Activated T-cell treated with anti-CD3 and anti-CD28 coated beads for 48 hours (primary cell): ENCODE data around the gene UGT1A3.

Experiments used
- DNase-seq: peaks from one replicate; pipeline ENCODE4 v3.0.0-alpha.2; 2020; ENCODE audit warnings: low read depth

Gene UGT1A3

DNA sequence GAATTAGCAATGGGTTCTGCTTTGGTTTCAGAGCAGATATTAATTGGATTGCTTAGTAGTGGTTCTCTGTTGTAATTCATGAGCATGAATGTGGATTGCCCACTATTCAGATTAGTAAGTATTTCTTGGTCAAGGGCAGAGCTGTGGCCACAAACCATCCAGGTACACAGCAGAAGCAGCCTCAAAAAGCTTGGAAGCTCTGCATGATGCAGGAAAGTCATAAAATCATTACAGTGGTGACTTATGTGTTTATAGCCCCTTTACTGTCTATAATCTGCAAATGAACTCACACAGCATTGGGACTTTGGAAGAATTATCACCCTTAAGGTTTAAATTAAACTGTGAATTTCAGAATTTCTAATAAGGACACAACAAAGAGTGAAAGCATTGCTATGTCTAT, 29.3 kb downstream of the UGT1A3 start:
- no peak for DNase-seq

GRCh38 chr2:233758849-233759248, 30.0 kb downstream of the UGT1A3 start:
- DNase-seq = no peak

DNA sequence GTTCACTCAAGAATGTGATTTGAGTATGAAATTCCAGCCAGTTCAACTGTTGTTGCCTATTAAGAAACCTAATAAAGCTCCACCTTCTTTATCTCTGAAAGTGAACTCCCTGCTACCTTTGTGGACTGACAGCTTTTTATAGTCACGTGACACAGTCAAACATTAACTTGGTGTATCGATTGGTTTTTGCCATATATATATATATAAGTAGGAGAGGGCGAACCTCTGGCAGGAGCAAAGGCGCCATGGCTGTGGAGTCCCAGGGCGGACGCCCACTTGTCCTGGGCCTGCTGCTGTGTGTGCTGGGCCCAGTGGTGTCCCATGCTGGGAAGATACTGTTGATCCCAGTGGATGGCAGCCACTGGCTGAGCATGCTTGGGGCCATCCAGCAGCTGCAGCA, 31.2 kb downstream of the UGT1A3 start, which contains the start of gene UGT1A1:
Gene UGT1A1 (plus strand): TSS at position 228 of the 400 bp plus-strand sequence. CDS start 18 bp downstream, at position 246.
- DNase-seq = no peak

- no peak for DNase-seq
Measured at GRCh38 chr2:233761040-233761769, 32.4 kb downstream of the UGT1A3 start.

DNA sequence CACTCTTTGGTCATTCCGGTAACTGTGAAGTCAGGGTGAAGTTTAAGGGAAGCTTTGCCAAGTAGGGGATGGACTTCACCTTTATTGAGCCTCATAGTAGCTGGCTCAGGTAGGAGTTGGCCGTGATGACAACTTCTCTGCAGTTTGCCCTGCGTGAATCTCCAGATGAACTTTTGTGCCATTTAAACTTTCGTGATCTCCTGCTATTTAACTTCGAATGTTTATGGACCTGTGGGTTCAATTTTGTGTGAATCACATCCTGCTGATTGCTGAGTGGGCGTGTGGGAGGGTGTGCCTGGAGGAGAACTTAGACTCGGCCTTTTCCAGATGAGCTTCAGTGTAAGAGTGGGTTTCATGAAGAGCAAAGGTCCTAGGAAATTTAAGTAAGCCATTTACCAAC, 35.4 kb downstream of the UGT1A3 start:
- no peak for DNase-seq

GRCh38 chr2:233764761-233765160, 35.9 kb downstream of the UGT1A3 start:
- DNase-seq = no peak

DNA sequence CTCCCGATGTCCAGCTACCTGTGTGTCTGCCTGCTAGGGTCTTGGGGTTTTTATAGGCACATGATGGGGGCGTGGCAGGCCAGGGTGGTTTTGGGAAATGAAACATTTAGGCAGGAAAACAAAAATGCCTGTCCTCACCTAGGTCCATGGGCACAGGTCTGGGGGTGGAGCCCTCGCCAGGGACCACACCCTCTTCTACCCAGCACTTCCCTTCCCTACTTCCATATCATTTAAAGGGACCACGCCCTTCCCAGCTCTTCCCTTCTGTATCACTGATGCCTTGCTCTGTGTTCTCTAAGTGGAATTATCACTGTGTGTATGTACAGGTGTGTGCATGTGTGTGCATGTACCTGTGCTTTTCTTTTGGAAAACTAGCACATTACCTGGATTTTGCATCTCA, 37.6 kb downstream of the UGT1A3 start:
- no peak for DNase-seq

- DNase-seq = no peak
Measured at GRCh38 chr2:233768076-233768475, 39.2 kb downstream of the UGT1A3 start.

- no peak for DNase-seq
Measured at GRCh38 chr2:233769260-233769659, 40.4 kb downstream of the UGT1A3 start.

DNA sequence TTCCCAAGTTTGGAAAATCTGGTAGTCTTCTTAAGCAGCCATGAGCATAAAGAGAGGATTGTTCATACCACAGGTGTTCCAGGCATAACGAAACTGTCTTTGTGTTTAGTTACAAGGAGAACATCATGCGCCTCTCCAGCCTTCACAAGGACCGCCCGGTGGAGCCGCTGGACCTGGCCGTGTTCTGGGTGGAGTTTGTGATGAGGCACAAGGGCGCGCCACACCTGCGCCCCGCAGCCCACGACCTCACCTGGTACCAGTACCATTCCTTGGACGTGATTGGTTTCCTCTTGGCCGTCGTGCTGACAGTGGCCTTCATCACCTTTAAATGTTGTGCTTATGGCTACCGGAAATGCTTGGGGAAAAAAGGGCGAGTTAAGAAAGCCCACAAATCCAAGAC, 43.3 kb downstream of the UGT1A3 start:
- no peak for DNase-seq

GRCh38 chr2:233772583-233772982, 43.7 kb downstream of the UGT1A3 start:
- no peak for DNase-seq

GRCh38 chr2:233773854-233774253, 45.0 kb downstream of the UGT1A3 start:
- no peak for DNase-seq

- no peak for DNase-seq
Measured at GRCh38 chr2:233775414-233775813, 46.6 kb downstream of the UGT1A3 start.

GRCh38 chr2:233778030-233778429, 49.2 kb downstream of the UGT1A3 start, which contains the start of gene MROH2A:
Gene MROH2A (plus strand): TSS chr2:233778330. CDS start chr2:233779359, 1,029 bp downstream.
- no peak for DNase-seq

GRCh38 chr2:233779722-233780121, 50.9 kb downstream of the UGT1A3 start:
- no peak for DNase-seq

- no peak for DNase-seq
Measured at GRCh38 chr2:233780771-233781170, 51.9 kb downstream of the UGT1A3 start.

- DNase-seq = no peak
Measured at GRCh38 chr2:233789554-233789953, 60.7 kb downstream of the UGT1A3 start.

GRCh38 chr2:233791151-233791882, 62.5 kb downstream of the UGT1A3 start:
- DNase-seq = no peak

- no peak for DNase-seq
Measured at GRCh38 chr2:233791883-233792329, 63.1 kb downstream of the UGT1A3 start.

DNA sequence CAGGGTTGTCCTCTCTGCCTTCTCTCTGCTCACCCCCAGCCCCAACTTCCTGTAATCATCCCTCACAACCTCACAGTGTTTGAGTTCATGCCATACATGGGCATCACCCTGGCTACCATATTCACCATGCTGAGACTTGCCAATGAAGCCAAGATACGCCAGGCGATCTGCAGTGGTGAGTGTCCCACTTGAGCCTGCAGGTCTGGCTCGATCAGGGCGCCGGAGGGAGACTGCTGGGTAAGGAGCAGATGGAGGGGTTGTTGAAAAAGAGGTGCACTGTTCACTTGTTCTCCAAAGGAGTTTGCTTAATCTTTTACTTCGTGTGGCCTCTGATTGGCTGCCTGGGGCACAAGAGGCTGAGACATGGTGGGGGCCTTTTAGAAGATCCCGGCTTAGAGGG, 63.9 kb downstream of the UGT1A3 start:
- DNase-seq = no peak

- DNase-seq = no peak
Measured at GRCh38 chr2:233793465-233794127, 64.8 kb downstream of the UGT1A3 start.

GRCh38 chr2:233794128-233794658, 65.4 kb downstream of the UGT1A3 start:
- no peak for DNase-seq
